HepG2 (cell line): ENCODE measurements around the gene ABT1. TPM values are rescaled to one million over a fixed set of nuclear protein-coding genes. Genes with fewer than 3 reads are reported as not detected.

Source experiments
- ARNTL ChIP-seq: sonication (generic); formaldehyde crosslinking; IDR thresholded peaks from 2 replicates; pipeline ENCODE4 v1.4.0; 2020; ENCODE audit warnings: mild to moderate bottlenecking, missing genetic modification reagents
- ATF2 ChIP-seq: sonication (generic); formaldehyde crosslinking; IDR thresholded peaks from 2 replicates; pipeline ENCODE4 v1.4.0; 2020; ENCODE audit warnings: missing genetic modification reagents
- HDAC2 ChIP-seq: sonication (generic); formaldehyde crosslinking; IDR thresholded peaks from 2 replicates; pipeline ENCODE4 v1.4.0; 2020; ENCODE audit warnings: missing genetic modification reagents
- HNRNPLL ChIP-seq: fragments of 200-400 bp; formaldehyde crosslinking; IDR thresholded peaks from 2 replicates; pipeline ENCODE4 v1.6.1; 2017; ENCODE audit warnings: mild to moderate bottlenecking, low read depth, low read length; ENCODE audit not compliant: poor library complexity, severe bottlenecking
- HOXA5 ChIP-seq: sonication (generic); formaldehyde crosslinking; IDR thresholded peaks from 2 replicates; pipeline ENCODE4 v1.4.0; 2020; ENCODE audit warnings: missing genetic modification reagents
- KLF16 ChIP-seq, 2 experiments: sonication (generic) in 1 of 2; formaldehyde crosslinking in 1 of 2; IDR thresholded peaks; 2 replicates each; pipeline versions ENCODE4 v1.6.1 to v1.8.0; 2016 to 2023; ENCODE audit warnings: missing genetic modification reagents in 2 of 2, missing compliant biosample characterization in 1 of 2
- MAZ ChIP-seq, 2 experiments: sonication (generic) in 1 of 2; formaldehyde crosslinking in 1 of 2; IDR thresholded peaks; 2 replicates each; pipeline versions ENCODE4 v1.5.0 to v1.6.1; 2012 to 2020; ENCODE audit warnings: low read depth in 2 of 2, mild to moderate bottlenecking in 2 of 2, borderline replicate concordance in 1 of 2, improper control_type of control experiment in 1 of 2, low read length in 1 of 2, missing genetic modification reagents in 1 of 2, moderate library complexity in 1 of 2
- MTF1 ChIP-seq: sonication (generic); formaldehyde crosslinking; IDR thresholded peaks from 2 replicates; pipeline ENCODE4 v1.5.0; 2020; ENCODE audit warnings: missing genetic modification reagents
- PBX3 ChIP-seq: sonication (generic); formaldehyde crosslinking; IDR thresholded peaks from 2 replicates; pipeline ENCODE4 v1.8.1; 2023; ENCODE audit warnings: missing genetic modification reagents, inconsistent platforms, borderline replicate concordance
- PRDM15 ChIP-seq: sonication (generic); formaldehyde crosslinking; IDR thresholded peaks from 2 replicates; pipeline ENCODE4 v1.4.0; 2020; ENCODE audit warnings: missing genetic modification reagents
- SAP130 ChIP-seq: IDR thresholded peaks from 2 replicates; pipeline ENCODE4 v1.6.1; 2016; ENCODE audit warnings: low read depth
- TERF1 ChIP-seq: sonication (generic); formaldehyde crosslinking; IDR thresholded peaks from 2 replicates; pipeline ENCODE4 v1.8.0; 2022; ENCODE audit warnings: mild to moderate bottlenecking, missing genetic modification reagents, moderate library complexity
- ZNF232 ChIP-seq: sonication (generic); formaldehyde crosslinking; IDR thresholded peaks from 2 replicates; pipeline ENCODE4 v1.4.0; 2020; ENCODE audit warnings: missing genetic modification reagents, borderline replicate concordance
- ZNF24 ChIP-seq: fragments of 450-650 bp; IDR thresholded peaks from 2 replicates; pipeline ENCODE4 v1.6.1; 2017; ENCODE audit warnings: antibody characterized with exemption, mild to moderate bottlenecking
- ZNF30 ChIP-seq: sonication (generic); formaldehyde crosslinking; IDR thresholded peaks from 2 replicates; pipeline ENCODE4 v1.5.0; 2020; ENCODE audit warnings: mild to moderate bottlenecking, missing genetic modification reagents
- ZNF326 ChIP-seq: sonication (generic); formaldehyde crosslinking; IDR thresholded peaks from 2 replicates; pipeline ENCODE4 v1.4.0; 2020; ENCODE audit warnings: missing genetic modification reagents, borderline replicate concordance
- ZNF335 ChIP-seq: sonication (generic); formaldehyde crosslinking; IDR thresholded peaks from 2 replicates; pipeline ENCODE4 v1.4.0; 2020; ENCODE audit warnings: missing genetic modification reagents
- ZNF816 ChIP-seq: sonication (generic); formaldehyde crosslinking; IDR thresholded peaks from 2 replicates; pipeline ENCODE4 v1.8.0; 2022; ENCODE audit warnings: missing genetic modification reagents, mild to moderate bottlenecking, borderline replicate concordance
- polyA plus RNA-seq, 8 experiments: library from polyadenylated mRNA; depleted of rRNA in 3 of 8; stranded (reverse) in 7 of 8; unstranded in 1 of 8; fragments of >200 nt; fragmentation: Illumina TruSeq in 4 of 8; extraction: Trizol in 4 of 8; gene quantifications; 2 replicates each; pipeline versions ENCODE4 v1.2.1 to v1.2.3, GENCODE V29; 2011 to 2016; ENCODE audit warnings: low read depth in 4 of 8, missing spikeins in 1 of 8, mixed read lengths in 1 of 8; ENCODE audit not compliant: insufficient read depth in 1 of 8
- total RNA-seq, 5 experiments: library from RNA; depleted of rRNA; stranded (reverse); fragments of >200 nt; fragmentation: Illumina TruSeq; extraction: Trizol; gene quantifications; 2 replicates each; pipeline ENCODE4 v1.2.3, GENCODE V29; 2016; ENCODE audit warnings: low read depth in 1 of 5

ABT1 gene
- total and polyA plus RNA-seq, 2 of the 13 experiments (the other 11 are each of a cell fraction or from before 2014, with no cell fraction given) = 38.4 TPM

GRCh38 chr6:26550250-26550993 lies 46.3 kb upstream of the ABT1 start (continued):
- TF ChIP-seq HNRNPLL (peak; percentile 87), KLF16 (CRISPR knock-in tag; IDR thresholded peaks at IDR 0.05) (peak in 1 of 2 experiments; percentile 86; a peak in 2 of 4 replicates), ZNF335 (CRISPR knock-in tag) (0 out of 2 replicates have a peak, but pooled peaks have one; percentile 29), PBX3 (CRISPR knock-in tag) (0 out of 2 replicates have a peak, but pooled peaks have one; percentile 55), ARNTL (CRISPR knock-in tag) (no peak), SAP130 (CRISPR knock-in tag) (peak; percentile 79), ZNF24 (no peak), MAZ (IDR thresholded peaks at IDR 0.05; ENCODE audit: borderline replicate concordance, low read depth, low read length) (peak; percentile 61; the same call in 1 of the 2 replicates), MAZ (CRISPR knock-in tag; IDR thresholded peaks at IDR 0.05; ENCODE audit: low read depth) (peak; percentile 72), HOXA5 (CRISPR knock-in tag) (peak; percentile 59; the same call in 1 of the 2 replicates), ZNF816 (CRISPR knock-in tag) (peak; percentile 36; the same call in 1 of the 2 replicates), MTF1 (no peak), ZNF30 (CRISPR knock-in tag) (no peak; the same call in 1 of the 2 replicates), ZNF326 (no peak), TERF1 (CRISPR knock-in tag) (no peak), HDAC2 (CRISPR knock-in tag) (peak; percentile 82), PRDM15 (CRISPR knock-in tag) (no peak), ATF2 (peak; percentile 50), ZNF232 (CRISPR knock-in tag) (peak; percentile 45; the same call in 1 of the 2 replicates)
